OCI-M2 (cell line): ENCODE measurements around the gene EDEM2.
"Not testable (repeated sequence)": the region's sequence is repeated elsewhere in the genome, so short reads cannot be mapped to it uniquely, and the experiment has no call there.

Source experiments
- DNase-seq: peaks from one replicate; lab custom pipeline; 2025; ENCODE audit not compliant: unreplicated experiment; lab: John Stamatoyannopoulos, UW

The EDEM2 gene

GRCh38 chr20:35088231-35089145 lies 58.6 kb downstream of the EDEM2 start:
- DNase-seq = no peak

- DNase-seq = no peak
Measured at GRCh38 chr20:35087791-35088190, 59.3 kb downstream of the EDEM2 start.

- no peak for DNase-seq
Measured at GRCh38 chr20:35087355-35087754, 59.8 kb downstream of the EDEM2 start.

GRCh38 chr20:35085477-35086225 lies 61.5 kb downstream of the EDEM2 start:
- DNase-seq = no peak

- no peak for DNase-seq
Measured at GRCh38 chr20:35084998-35085397, 62.1 kb downstream of the EDEM2 start.

- not testable (repeated sequence) for DNase-seq
Measured at GRCh38 chr20:35080348-35080642, 66.8 kb downstream of the EDEM2 start.

- DNase-seq = no peak
Measured at GRCh38 chr20:35079472-35080347, 67.4 kb downstream of the EDEM2 start.

GRCh38 chr20:35077872-35078271 lies 69.3 kb downstream of the EDEM2 start:
- no peak for DNase-seq

- no peak for DNase-seq
Measured at GRCh38 chr20:35077341-35077740, 69.8 kb downstream of the EDEM2 start.

- DNase-seq = not testable (repeated sequence)
Measured at GRCh38 chr20:35071436-35072153, 75.5 kb downstream of the EDEM2 start.

- no peak for DNase-seq
Measured at GRCh38 chr20:35066194-35066593, 80.9 kb downstream of the EDEM2 start.
